HEK293 (cell line): ENCODE measurements around the gene ITGA7.

Experiments
- GLI2 ChIP-seq: fragments of 450-650 bp; formaldehyde crosslinking; IDR thresholded peaks from 2 replicates; pipeline ENCODE4; 2017; ENCODE audit warnings: missing biosample characterization, missing genetic modification characterization, low read depth, borderline replicate concordance
- KLF9 ChIP-seq: fragments of 450-650 bp; formaldehyde crosslinking; IDR thresholded peaks from 2 replicates; pipeline ENCODE4 v1.5.1; 2016; ENCODE audit warnings: missing biosample characterization, missing genetic modification characterization, low read depth
- MEIS1 ChIP-seq: sonication (generic); formaldehyde crosslinking; IDR thresholded peaks from 2 replicates; pipeline ENCODE4 v1.8.1; 2022; ENCODE audit warnings: missing genetic modification reagents, mild to moderate bottlenecking, borderline replicate concordance
- MYNN ChIP-seq: fragments of 450-650 bp; formaldehyde crosslinking; IDR thresholded peaks from 2 replicates; pipeline ENCODE4 v1.5.1; 2016; ENCODE audit warnings: missing biosample characterization, missing genetic modification characterization, borderline replicate concordance
- REPIN1 ChIP-seq: fragments of 450-650 bp; formaldehyde crosslinking; IDR thresholded peaks from 2 replicates; pipeline ENCODE4 v1.5.1; 2017; ENCODE audit warnings: missing biosample characterization, missing genetic modification characterization, low read depth
- SCRT1 ChIP-seq: fragments of 450-650 bp; formaldehyde crosslinking; IDR thresholded peaks from 2 replicates; pipeline ENCODE4 v1.5.1; 2016; ENCODE audit warnings: missing biosample characterization, missing genetic modification characterization, borderline replicate concordance
- SP7 ChIP-seq: fragments of 450-650 bp; formaldehyde crosslinking; IDR thresholded peaks from 2 replicates; pipeline ENCODE4 v1.5.1; 2016; ENCODE audit warnings: missing biosample characterization, missing genetic modification characterization
- ZBTB48 ChIP-seq: fragments of 450-650 bp; formaldehyde crosslinking; IDR thresholded peaks from 2 replicates; pipeline ENCODE4 v1.5.1; 2016; ENCODE audit warnings: missing biosample characterization, missing genetic modification characterization
- ZFP37 ChIP-seq: fragments of 450-650 bp; formaldehyde crosslinking; IDR thresholded peaks from 2 replicates; pipeline ENCODE4 v1.5.1; 2016; ENCODE audit warnings: missing biosample characterization, missing genetic modification characterization
- ZNF133 ChIP-seq: fragments of 450-650 bp; formaldehyde crosslinking; IDR thresholded peaks from 2 replicates; pipeline ENCODE4 v1.5.1; 2016; ENCODE audit warnings: missing biosample characterization, missing genetic modification characterization
- ZNF19 ChIP-seq: fragments of 450-650 bp; formaldehyde crosslinking; IDR thresholded peaks from 2 replicates; pipeline ENCODE4; 2016; ENCODE audit warnings: missing biosample characterization, missing genetic modification characterization, low read depth
- ZNF24 ChIP-seq: fragments of 450-650 bp; formaldehyde crosslinking; IDR thresholded peaks from 2 replicates; pipeline ENCODE4 v1.5.1; 2016; ENCODE audit warnings: missing biosample characterization, missing genetic modification characterization
- ZNF335 ChIP-seq: fragments of 450-650 bp; formaldehyde crosslinking; conservative IDR thresholded peaks from 2 replicates; pipeline ENCODE4 v1.5.1; 2016; ENCODE audit warnings: missing biosample characterization, missing genetic modification characterization
- ZNF366 ChIP-seq: fragments of 450-650 bp; formaldehyde crosslinking; conservative IDR thresholded peaks from 2 replicates; pipeline ENCODE4 v1.5.1; 2016; ENCODE audit warnings: missing biosample characterization, missing genetic modification characterization
- ZNF37A ChIP-seq: fragments of 450-650 bp; IDR thresholded peaks from 2 replicates; pipeline ENCODE4 v1.5.1; 2018; ENCODE audit warnings: missing biosample characterization, missing genetic modification characterization
- ZNF426 ChIP-seq: fragments of 450-650 bp; formaldehyde crosslinking; IDR thresholded peaks from 2 replicates; pipeline ENCODE4 v1.5.1; 2017; ENCODE audit warnings: missing biosample characterization, missing genetic modification characterization, mild to moderate bottlenecking, inconsistent platforms, moderate library complexity
- ZNF501 ChIP-seq: fragments of 450-650 bp; formaldehyde crosslinking; IDR thresholded peaks from 2 replicates; pipeline ENCODE4 v1.5.1; 2016; ENCODE audit warnings: missing biosample characterization, missing genetic modification characterization
- ZNF548 ChIP-seq: fragments of 450-650 bp; formaldehyde crosslinking; IDR thresholded peaks from 2 replicates; pipeline ENCODE4 v1.5.1; 2016; ENCODE audit warnings: missing biosample characterization, missing genetic modification characterization
- ZNF558 ChIP-seq: fragments of 450-650 bp; formaldehyde crosslinking; IDR thresholded peaks from 2 replicates; pipeline ENCODE4 v1.5.1; 2016; ENCODE audit warnings: missing biosample characterization, missing genetic modification characterization
- ZNF560 ChIP-seq: fragments of 450-650 bp; formaldehyde crosslinking; IDR thresholded peaks from 2 replicates; pipeline ENCODE4 v1.5.1; 2017; ENCODE audit warnings: missing biosample characterization, missing genetic modification characterization, borderline replicate concordance
- ZNF658 ChIP-seq: fragments of 450-650 bp; formaldehyde crosslinking; IDR thresholded peaks from 2 replicates; pipeline ENCODE4; 2016; ENCODE audit warnings: missing biosample characterization, missing genetic modification characterization
- ZNF664 ChIP-seq: fragments of 450-650 bp; formaldehyde crosslinking; IDR thresholded peaks from 2 replicates; pipeline ENCODE4 v1.5.1; 2016; ENCODE audit warnings: missing biosample characterization, missing genetic modification characterization
- ZNF677 ChIP-seq: fragments of 450-650 bp; IDR thresholded peaks from 2 replicates; pipeline ENCODE4 v1.5.0; 2018; ENCODE audit warnings: missing biosample characterization, mild to moderate bottlenecking, missing genetic modification characterization, moderate library complexity
- ZNF747 ChIP-seq: fragments of 450-650 bp; formaldehyde crosslinking; IDR thresholded peaks from 2 replicates; pipeline ENCODE4 v1.5.1; 2016; ENCODE audit warnings: missing biosample characterization, missing genetic modification characterization
- ZNF830 ChIP-seq: fragments of 450-650 bp; IDR thresholded peaks from 2 replicates; pipeline ENCODE4 v1.5.0; 2018; ENCODE audit warnings: missing biosample characterization, missing genetic modification characterization, low read depth, mild to moderate bottlenecking, moderate library complexity
- TF ChIP-seq, protein P1 (sequence below): fragments of 450-650 bp; formaldehyde crosslinking; IDR thresholded peaks from 2 replicates; pipeline ENCODE4 v1.5.0; 2017; ENCODE audit warnings: missing biosample characterization, missing genetic modification characterization, borderline replicate concordance
- TF ChIP-seq, protein P2 (sequence below): fragments of 450-650 bp; formaldehyde crosslinking; IDR thresholded peaks from 2 replicates; pipeline ENCODE4 v1.5.1; 2016; ENCODE audit warnings: missing biosample characterization, missing genetic modification characterization
- TF ChIP-seq, protein P3 (sequence below): fragments of 450-650 bp; formaldehyde crosslinking; IDR thresholded peaks from 2 replicates; pipeline ENCODE4 v1.5.1; 2016; ENCODE audit warnings: missing biosample characterization, missing genetic modification characterization
- TF ChIP-seq, protein P4 (sequence below): fragments of 450-650 bp; formaldehyde crosslinking; IDR thresholded peaks from 2 replicates; pipeline ENCODE4 v1.5.1; 2016; ENCODE audit warnings: missing biosample characterization, missing genetic modification characterization

The ITGA7 gene

DNA sequence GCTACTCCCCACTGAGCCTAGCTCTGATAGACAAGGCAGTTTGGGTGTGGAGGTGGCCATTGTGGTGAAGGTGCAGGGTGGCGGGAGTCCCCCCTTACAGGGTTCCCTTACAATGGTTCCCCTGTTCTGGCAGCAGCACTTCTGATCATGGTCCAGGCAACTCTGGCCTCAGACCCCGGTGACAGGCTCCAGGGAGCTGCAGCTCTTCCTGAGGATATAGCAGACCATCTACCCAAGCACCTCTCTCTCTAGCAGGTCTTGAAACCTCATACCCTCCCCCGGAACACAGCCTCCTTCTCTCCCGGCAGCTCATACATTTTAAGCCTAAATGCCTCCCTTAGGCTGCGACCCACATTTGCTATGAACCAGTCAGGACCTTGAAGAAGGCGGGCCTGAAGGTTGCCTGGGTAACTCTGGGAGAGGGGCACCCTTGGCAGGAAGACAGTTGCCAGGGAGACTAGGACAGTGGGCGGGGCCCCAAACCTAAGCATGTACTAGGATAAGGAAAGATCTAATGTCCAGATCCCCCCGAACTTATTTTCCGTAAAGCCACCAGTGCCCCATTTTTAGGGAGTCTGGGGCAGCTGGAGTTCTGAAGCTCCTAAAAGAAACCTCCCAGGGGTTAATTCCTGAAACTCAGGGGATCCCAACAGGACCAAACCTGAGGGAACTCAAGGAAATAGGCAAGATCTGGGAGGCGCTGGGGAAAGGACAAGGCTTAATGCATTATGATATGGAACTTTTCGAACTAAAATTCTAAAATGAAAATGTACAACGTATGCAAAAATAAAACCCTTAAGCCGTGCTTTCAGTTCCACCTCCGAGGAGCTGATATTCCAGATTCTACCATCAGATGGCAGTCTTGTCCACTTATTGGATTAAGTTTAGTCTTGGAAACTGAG lies 30.7 kb upstream of the ITGA7 start (continued):
- TF ChIP-seq ZNF658: no peak
- no peak for TF ChIP-seq ZNF426 (tag by site-specific recombination)
- TF ChIP-seq, protein P1, sequence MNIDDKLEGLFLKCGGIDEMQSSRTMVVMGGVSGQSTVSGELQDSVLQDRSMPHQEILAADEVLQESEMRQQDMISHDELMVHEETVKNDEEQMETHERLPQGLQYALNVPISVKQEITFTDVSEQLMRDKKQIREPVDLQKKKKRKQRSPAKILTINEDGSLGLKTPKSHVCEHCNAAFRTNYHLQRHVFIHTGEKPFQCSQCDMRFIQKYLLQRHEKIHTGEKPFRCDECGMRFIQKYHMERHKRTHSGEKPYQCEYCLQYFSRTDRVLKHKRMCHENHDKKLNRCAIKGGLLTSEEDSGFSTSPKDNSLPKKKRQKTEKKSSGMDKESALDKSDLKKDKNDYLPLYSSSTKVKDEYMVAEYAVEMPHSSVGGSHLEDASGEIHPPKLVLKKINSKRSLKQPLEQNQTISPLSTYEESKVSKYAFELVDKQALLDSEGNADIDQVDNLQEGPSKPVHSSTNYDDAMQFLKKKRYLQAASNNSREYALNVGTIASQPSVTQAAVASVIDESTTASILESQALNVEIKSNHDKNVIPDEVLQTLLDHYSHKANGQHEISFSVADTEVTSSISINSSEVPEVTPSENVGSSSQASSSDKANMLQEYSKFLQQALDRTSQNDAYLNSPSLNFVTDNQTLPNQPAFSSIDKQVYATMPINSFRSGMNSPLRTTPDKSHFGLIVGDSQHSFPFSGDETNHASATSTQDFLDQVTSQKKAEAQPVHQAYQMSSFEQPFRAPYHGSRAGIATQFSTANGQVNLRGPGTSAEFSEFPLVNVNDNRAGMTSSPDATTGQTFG (tag by site-specific recombination): no peak
- TF ChIP-seq ZNF335 (tag by site-specific recombination): peak; percentile 47
- TF ChIP-seq ZFP37 (tag by site-specific recombination): no peak
- no peak; the same call in 1 of the 2 replicates for TF ChIP-seq ZNF24 (tag by site-specific recombination)
- no peak for TF ChIP-seq GLI2
- no peak for TF ChIP-seq ZNF664 (tag by site-specific recombination)
- TF ChIP-seq SCRT1: no peak
- TF ChIP-seq ZNF747 (tag by site-specific recombination): no peak
- no peak for TF ChIP-seq REPIN1
- peak; percentile 24; the same call in 1 of the 2 replicates for TF ChIP-seq ZNF501 (tag by site-specific recombination)
- peak; percentile 97 for TF ChIP-seq ZBTB48
- TF ChIP-seq ZNF19 (tag by site-specific recombination): no peak
- TF ChIP-seq ZNF558: no peak
- peak; percentile 68; the same call in 1 of the 2 replicates for TF ChIP-seq KLF9 (tag by site-specific recombination)
- TF ChIP-seq ZNF560: no peak
- TF ChIP-seq MYNN (tag by site-specific recombination): peak; percentile 49; the same call in 1 of the 2 replicates
- no peak for TF ChIP-seq ZNF677 (tag by site-specific recombination)
- TF ChIP-seq, protein P2, sequence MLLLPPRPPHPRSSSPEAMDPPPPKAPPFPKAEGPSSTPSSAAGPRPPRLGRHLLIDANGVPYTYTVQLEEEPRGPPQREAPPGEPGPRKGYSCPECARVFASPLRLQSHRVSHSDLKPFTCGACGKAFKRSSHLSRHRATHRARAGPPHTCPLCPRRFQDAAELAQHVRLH (tag by site-specific recombination): no peak
- no peak for TF ChIP-seq ZNF133
- TF ChIP-seq ZNF37A (tag by site-specific recombination): no peak
- TF ChIP-seq, protein P3, sequence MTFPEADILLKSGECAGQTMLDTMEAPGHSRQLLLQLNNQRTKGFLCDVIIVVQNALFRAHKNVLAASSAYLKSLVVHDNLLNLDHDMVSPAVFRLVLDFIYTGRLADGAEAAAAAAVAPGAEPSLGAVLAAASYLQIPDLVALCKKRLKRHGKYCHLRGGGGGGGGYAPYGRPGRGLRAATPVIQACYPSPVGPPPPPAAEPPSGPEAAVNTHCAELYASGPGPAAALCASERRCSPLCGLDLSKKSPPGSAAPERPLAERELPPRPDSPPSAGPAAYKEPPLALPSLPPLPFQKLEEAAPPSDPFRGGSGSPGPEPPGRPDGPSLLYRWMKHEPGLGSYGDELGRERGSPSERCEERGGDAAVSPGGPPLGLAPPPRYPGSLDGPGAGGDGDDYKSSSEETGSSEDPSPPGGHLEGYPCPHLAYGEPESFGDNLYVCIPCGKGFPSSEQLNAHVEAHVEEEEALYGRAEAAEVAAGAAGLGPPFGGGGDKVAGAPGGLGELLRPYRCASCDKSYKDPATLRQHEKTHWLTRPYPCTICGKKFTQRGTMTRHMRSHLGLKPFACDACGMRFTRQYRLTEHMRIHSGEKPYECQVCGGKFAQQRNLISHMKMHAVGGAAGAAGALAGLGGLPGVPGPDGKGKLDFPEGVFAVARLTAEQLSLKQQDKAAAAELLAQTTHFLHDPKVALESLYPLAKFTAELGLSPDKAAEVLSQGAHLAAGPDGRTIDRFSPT: peak; percentile 86
- no peak for TF ChIP-seq SP7 (tag by site-specific recombination)
- no peak for TF ChIP-seq MEIS1 (CRISPR knock-in tag)
- TF ChIP-seq, protein P4, sequence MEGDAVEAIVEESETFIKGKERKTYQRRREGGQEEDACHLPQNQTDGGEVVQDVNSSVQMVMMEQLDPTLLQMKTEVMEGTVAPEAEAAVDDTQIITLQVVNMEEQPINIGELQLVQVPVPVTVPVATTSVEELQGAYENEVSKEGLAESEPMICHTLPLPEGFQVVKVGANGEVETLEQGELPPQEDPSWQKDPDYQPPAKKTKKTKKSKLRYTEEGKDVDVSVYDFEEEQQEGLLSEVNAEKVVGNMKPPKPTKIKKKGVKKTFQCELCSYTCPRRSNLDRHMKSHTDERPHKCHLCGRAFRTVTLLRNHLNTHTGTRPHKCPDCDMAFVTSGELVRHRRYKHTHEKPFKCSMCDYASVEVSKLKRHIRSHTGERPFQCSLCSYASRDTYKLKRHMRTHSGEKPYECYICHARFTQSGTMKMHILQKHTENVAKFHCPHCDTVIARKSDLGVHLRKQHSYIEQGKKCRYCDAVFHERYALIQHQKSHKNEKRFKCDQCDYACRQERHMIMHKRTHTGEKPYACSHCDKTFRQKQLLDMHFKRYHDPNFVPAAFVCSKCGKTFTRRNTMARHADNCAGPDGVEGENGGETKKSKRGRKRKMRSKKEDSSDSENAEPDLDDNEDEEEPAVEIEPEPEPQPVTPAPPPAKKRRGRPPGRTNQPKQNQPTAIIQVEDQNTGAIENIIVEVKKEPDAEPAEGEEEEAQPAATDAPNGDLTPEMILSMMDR: peak; percentile 57; the same call in 1 of the 2 replicates
- TF ChIP-seq ZNF366 (tag by site-specific recombination): peak; percentile 68
- TF ChIP-seq ZNF830: no peak
- TF ChIP-seq ZNF548 (tag by site-specific recombination): no peak
